Measurements from ENCODE around the gene PTPRM. TPM values are rescaled to one million over a fixed set of nuclear protein-coding genes. Genes with fewer than 3 reads are reported as not detected.

PTPRM gene
- total and polyA plus RNA-seq, 4 donors, result 9.2 to 23.0 (median 12.7) TPM

- Histone ChIP-seq H3K9me3 (ENCODE audit: control insufficient read depth in 4 of 4, low read length in 3 of 4) (no peaks in the 10 kb centered on the region), H3K27ac (ENCODE audit: low read depth in 1 of 2, low read length in 2 of 2) (no peak overlapping the region), H3K36me3 (ENCODE audit: control insufficient read depth in 4 of 4, insufficient read depth in 3 of 4, low read depth in 1 of 4, low read length in 3 of 4) (no peaks in the 10 kb centered on the region), H3K4me3 (ENCODE audit: low read depth in 1 of 3, low read length in 3 of 3) (no peak overlapping the region), H3K9ac (ENCODE audit: low read depth in 1 of 2, low read length in 2 of 2) (no peak overlapping the region), H3K27me3 (ENCODE audit: control insufficient read depth in 4 of 4, insufficient read depth in 4 of 4, low read length in 3 of 4) (no peaks in the 10 kb centered on the region), H3K4me1 (ENCODE audit: control insufficient read depth in 4 of 4, insufficient read depth in 4 of 4, low read length in 3 of 4) (peaks cover 0 to 8% (median 6%) of the 10 kb centered on the region in 4 donors)
- TF ChIP-seq SP1 (IDR thresholded peaks at IDR 0.05) (no peak), FOXA1 (IDR thresholded peaks at IDR 0.05) (no peak)
- WGBS, result 73% methylated on average over 3 of the region's 3 CpGs
- no peak for DNase-seq (ENCODE audit: low spot score)
Observed at GRCh38 chr18:8290435-8290834, 723.3 kb downstream of the PTPRM start.

- TF ChIP-seq NR2F2 (IDR thresholded peaks at IDR 0.05) (no peak), CTCF (IDR thresholded peaks at IDR 0.05; ENCODE audit: low read depth, low read length, missing input control) (no peak), GABPA (IDR thresholded peaks at IDR 0.05 in 1 of 2, conservative IDR thresholded peaks at IDR 0.05 in 1 of 2) (no peak), FOXA1 (IDR thresholded peaks at IDR 0.05) (no peak), JUND (IDR thresholded peaks at IDR 0.05) (no peak), ZBTB33 (IDR thresholded peaks at IDR 0.05) (no peak), ATF3 (IDR thresholded peaks at IDR 0.05) (no peak), YY1 (IDR thresholded peaks at IDR 0.05) (no peak), RAD21 (IDR thresholded peaks at IDR 0.05) (no peak), REST (IDR thresholded peaks at IDR 0.05) (no peak), TAF1 (conservative IDR thresholded peaks at IDR 0.05) (no peak), FOXA2 (IDR thresholded peaks at IDR 0.05) (no peak), SP1 (IDR thresholded peaks at IDR 0.05) (no peak), MAX (IDR thresholded peaks at IDR 0.05) (no peak), HNF4G (IDR thresholded peaks at IDR 0.05) (no peak), RXRA (IDR thresholded peaks at IDR 0.05) (no peak), HNF4A (conservative IDR thresholded peaks at IDR 0.05) (no peak)
- H3K36me3 ChIP-seq (ENCODE audit: control insufficient read depth in 4 of 4, insufficient read depth in 3 of 4, low read depth in 1 of 4, low read length in 3 of 4), result no peaks in the 10 kb centered on the region
- no peaks in the 10 kb centered on the region for H3K9me3 ChIP-seq (ENCODE audit: control insufficient read depth in 4 of 4, low read length in 3 of 4)
- no peak overlapping the region for H3K9ac ChIP-seq (ENCODE audit: low read depth in 1 of 2, low read length in 2 of 2)
- H3K4me3 ChIP-seq (ENCODE audit: low read depth in 1 of 3, low read length in 3 of 3), result no peak overlapping the region
- WGBS, result 74% methylated on average over 1 of the region's 1 CpG
- no peak overlapping the region for H3K27ac ChIP-seq (ENCODE audit: low read depth in 1 of 2, low read length in 2 of 2)
- no peak for DNase-seq (ENCODE audit: low spot score)
- peaks cover 0 to 8% (median 6%) of the 10 kb centered on the region in 4 donors for H3K4me1 ChIP-seq (ENCODE audit: control insufficient read depth in 4 of 4, insufficient read depth in 4 of 4, low read length in 3 of 4)
- H3K27me3 ChIP-seq (ENCODE audit: control insufficient read depth in 4 of 4, insufficient read depth in 4 of 4, low read length in 3 of 4), result no peaks in the 10 kb centered on the region
Observed at GRCh38 chr18:8290913-8291312, 723.8 kb downstream of the PTPRM start.
